NT2/D1 (cell line): ENCODE data around the gene STARD10.
"Not testable (repeated sequence)": the region's sequence is repeated elsewhere in the genome, so short reads cannot be mapped to it uniquely, and the experiment has no call there.

Experiments
- DNase-seq: peaks from one replicate; pipeline ENCODE4 v3.0.0-alpha.2; 2011; ENCODE audit warnings: low read depth, low spot score
- H3K27me3 ChIP-seq: 2 replicates; pipeline ENCODE4 v1.6.0; 2011; ENCODE audit warnings: mild to moderate bottlenecking; ENCODE audit not compliant: insufficient read length, insufficient read depth
- H3K36me3 ChIP-seq: 2 replicates; pipeline ENCODE4 v1.6.1; 2011; ENCODE audit warnings: mild to moderate bottlenecking, low read length, mixed read lengths; ENCODE audit not compliant: insufficient read depth, insufficient read length
- H3K4me1 ChIP-seq: 2 replicates; pipeline ENCODE4 v1.5.1; 2011; ENCODE audit not compliant: insufficient read depth, insufficient read length
- H3K4me3 ChIP-seq: 2 replicates; pipeline ENCODE4 v1.5.1; 2011; ENCODE audit warnings: low read depth; ENCODE audit not compliant: insufficient read length
- H3K9ac ChIP-seq: 2 replicates; pipeline ENCODE4 v1.6.0; 2011; ENCODE audit warnings: low read depth; ENCODE audit not compliant: insufficient read length
- H3K9me3 ChIP-seq: 2 replicates; pipeline ENCODE4 v1.5.1; 2011; ENCODE audit warnings: mild to moderate bottlenecking, low read length; ENCODE audit not compliant: insufficient read depth
- SUZ12 ChIP-seq: IDR thresholded peaks from 2 replicates; pipeline ENCODE4 v1.6.1; 2011; ENCODE audit not compliant: insufficient read length, insufficient read depth; ENCODE audit errors: extremely low read depth
- YY1 ChIP-seq: IDR thresholded peaks from 2 replicates; pipeline ENCODE4 v1.6.1; 2011; ENCODE audit not compliant: insufficient read length, insufficient read depth
- ZNF274 ChIP-seq: IDR thresholded peaks from 2 replicates; pipeline ENCODE4 v1.6.1; 2011; ENCODE audit warnings: mild to moderate bottlenecking, low read depth, low read length

STARD10 gene

DNA sequence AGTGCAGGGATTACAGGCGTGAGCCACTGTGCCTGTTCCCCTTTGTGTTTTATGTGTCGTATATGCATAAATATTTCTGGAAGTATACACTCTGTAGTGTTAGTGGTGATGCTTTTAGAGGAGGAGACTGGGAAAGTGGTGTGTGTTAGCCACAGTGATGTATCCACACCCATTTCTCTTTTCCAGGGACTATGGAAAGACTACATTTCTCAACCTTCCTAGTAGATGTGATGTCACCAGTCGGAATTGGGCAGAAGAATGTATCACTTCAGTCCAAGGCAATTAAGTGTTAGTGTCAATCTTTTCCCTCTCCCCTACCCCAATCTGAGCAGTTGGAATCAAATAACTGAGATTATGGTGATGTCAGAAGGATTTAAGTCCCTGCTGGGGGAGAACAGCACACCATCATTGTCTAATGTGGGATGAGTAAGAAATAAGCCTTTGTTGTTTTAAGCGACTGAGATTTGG, 14.5 kb upstream of the STARD10 start:
- no peak for DNase-seq
- TF ChIP-seq ZNF274 = no peak
- no peak for TF ChIP-seq SUZ12
- TF ChIP-seq YY1 = no peak
- no peak overlapping the region for H3K9ac ChIP-seq
- no peak overlapping the region for H3K4me3 ChIP-seq
- peaks cover 3% of the 10 kb centered on the region for H3K4me1 ChIP-seq
- H3K9me3 ChIP-seq = no peaks in the 10 kb centered on the region
- peaks cover 14% of the 10 kb centered on the region for H3K36me3 ChIP-seq
- no peaks in the 10 kb centered on the region for H3K27me3 ChIP-seq

DNA sequence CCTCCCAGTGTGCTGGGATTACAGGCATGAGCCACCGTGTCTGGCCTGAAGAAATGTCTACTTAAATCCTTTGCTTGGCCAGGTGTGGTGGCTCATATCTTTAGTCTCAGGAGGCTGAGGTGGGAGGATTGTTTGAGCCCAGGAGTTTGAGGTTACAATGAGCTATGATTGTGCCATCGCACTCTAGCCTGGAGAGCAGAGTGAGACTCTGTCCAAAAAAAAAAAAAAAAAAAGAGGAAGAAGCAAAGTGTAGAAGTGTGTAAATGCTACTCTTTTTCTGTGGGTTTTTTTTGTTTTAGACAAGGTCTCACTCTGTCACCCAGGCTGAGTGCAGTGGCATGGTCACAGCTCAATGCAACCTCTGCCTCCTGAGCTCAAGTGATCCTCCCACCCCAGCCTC, 13.9 kb upstream of the STARD10 start:
- Histone ChIP-seq H3K9me3 (no peaks in the 10 kb centered on the region), H3K4me1 (no peaks in the 10 kb centered on the region), H3K27me3 (no peaks in the 10 kb centered on the region), H3K4me3 (no peak overlapping the region), H3K36me3 (peaks cover 14% of the 10 kb centered on the region), H3K9ac (no peak overlapping the region)
- no peak for TF ChIP-seq SUZ12
- no peak for TF ChIP-seq ZNF274
- TF ChIP-seq YY1 = no peak
- DNase-seq = no peak

DNA sequence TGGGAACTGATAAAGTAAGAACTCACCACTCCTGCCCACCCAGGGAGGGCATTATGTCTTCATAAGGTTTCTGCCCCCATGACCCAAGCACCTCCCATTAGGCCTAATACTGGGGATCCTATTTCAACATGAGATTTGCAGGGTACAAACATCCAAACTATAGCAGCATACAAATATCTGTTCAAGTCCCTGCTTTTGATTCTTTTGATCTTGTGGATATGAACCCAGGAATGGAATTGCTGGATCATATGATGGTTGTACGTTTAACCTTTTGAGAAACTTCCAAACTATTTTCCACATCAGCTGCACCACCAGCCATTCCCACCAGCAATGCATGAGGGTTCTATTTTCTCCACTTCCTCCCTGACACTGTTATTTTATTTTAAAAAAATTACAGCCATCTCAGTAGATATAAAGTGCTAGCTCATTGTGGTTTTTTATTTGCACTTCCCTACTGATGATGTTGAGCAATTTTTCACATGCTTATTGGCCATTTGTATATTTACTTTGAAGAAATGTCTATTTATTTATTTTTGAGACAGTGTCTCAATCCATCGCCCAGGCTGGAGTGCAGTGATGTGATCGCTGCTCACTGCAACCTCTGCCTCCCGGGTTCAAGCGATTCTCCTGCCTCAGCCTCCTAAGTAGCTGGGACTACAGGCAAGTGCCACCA, 13.3 kb upstream of the STARD10 start:
- TF ChIP-seq SUZ12 (no peak), ZNF274 (no peak), YY1 (no peak)
- Histone ChIP-seq H3K9me3 (no peaks in the 10 kb centered on the region), H3K27me3 (no peaks in the 10 kb centered on the region), H3K4me3 (no peak overlapping the region), H3K36me3 (peaks cover 14% of the 10 kb centered on the region), H3K4me1 (no peaks in the 10 kb centered on the region), H3K9ac (no peak overlapping the region)
- DNase-seq = no peak

DNA sequence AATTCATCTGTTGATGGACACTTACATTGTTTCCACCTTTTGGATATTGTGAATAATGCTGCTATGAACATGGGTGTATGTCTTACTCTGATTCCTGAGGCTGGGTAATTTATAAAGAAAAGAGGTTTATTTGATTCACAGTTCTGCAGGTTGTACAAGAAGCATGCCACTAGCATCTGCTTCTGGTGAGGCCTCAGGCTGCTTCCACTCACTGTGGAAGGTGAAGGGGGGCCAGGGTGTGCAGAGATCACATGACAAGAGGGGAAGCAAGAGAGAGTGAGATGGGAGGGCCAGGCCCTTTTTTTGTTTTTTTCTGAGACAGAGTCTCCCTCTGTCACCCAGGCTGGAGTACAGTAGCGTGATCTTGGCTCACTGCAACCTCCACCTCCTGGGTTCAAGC, 12.5 kb upstream of the STARD10 start:
- DNase-seq, H3K9me3 ChIP-seq, H3K4me3 ChIP-seq, H3K4me1 ChIP-seq, H3K9ac ChIP-seq, H3K27me3 ChIP-seq: not testable (repeated sequence)
- peaks cover 14% of the 10 kb centered on the region for H3K36me3 ChIP-seq

DNA sequence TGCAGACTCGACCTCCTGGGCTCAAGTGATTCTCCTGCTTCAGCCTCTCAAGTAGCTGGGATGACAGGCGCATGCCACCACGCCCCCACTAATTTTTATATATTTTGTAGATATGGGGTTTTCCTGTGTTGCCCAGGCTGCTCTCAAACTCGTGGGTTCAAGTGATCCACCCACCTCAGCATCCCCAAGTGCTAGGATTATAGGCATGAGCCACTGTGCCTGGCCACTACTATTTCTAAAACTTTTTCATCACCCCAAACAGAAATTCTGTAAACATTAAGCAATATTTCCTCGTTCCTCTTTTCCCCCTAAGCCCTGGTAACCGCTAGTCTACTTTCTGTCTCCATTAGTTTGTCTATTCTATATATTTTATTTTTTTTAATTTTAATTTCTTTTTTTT, 11.4 kb upstream of the STARD10 start:
- peaks cover 11% of the 10 kb centered on the region for H3K36me3 ChIP-seq
- no peaks in the 10 kb centered on the region for H3K27me3 ChIP-seq
- no peaks in the 10 kb centered on the region for H3K9me3 ChIP-seq
- H3K4me1 ChIP-seq = no peaks in the 10 kb centered on the region
- H3K4me3 ChIP-seq = no peak overlapping the region
- H3K9ac ChIP-seq = no peak overlapping the region
- no peak for DNase-seq
- TF ChIP-seq SUZ12 (no peak), YY1 (no peak), ZNF274 (no peak)

DNA sequence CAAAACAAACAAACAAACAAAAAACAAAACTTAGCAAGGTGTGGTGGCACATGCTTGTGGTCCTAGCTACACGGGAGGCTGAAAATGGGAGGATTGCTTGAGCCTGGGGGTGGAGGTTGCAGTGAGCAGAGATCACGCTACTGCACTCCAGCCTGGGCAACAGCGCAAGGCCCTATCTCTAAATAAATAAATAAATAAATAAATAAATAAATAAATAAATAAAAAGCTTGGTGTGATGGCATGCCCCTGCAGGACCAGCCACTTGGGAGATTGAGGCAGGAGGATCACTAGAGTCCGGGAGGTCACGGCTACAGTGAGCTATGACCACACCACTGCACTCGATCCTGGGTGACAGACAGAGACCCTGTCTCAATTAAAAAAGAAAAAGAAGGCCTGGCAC, 9.0 kb upstream of the STARD10 start:
- no peak overlapping the region for H3K9ac ChIP-seq
- no peak for DNase-seq
- H3K4me1 ChIP-seq = peaks cover 3% of the 10 kb centered on the region
- H3K4me3 ChIP-seq = no peak overlapping the region
- H3K9me3 ChIP-seq = no peaks in the 10 kb centered on the region
- TF ChIP-seq YY1 = no peak
- no peaks in the 10 kb centered on the region for H3K36me3 ChIP-seq
- no peaks in the 10 kb centered on the region for H3K27me3 ChIP-seq

DNA sequence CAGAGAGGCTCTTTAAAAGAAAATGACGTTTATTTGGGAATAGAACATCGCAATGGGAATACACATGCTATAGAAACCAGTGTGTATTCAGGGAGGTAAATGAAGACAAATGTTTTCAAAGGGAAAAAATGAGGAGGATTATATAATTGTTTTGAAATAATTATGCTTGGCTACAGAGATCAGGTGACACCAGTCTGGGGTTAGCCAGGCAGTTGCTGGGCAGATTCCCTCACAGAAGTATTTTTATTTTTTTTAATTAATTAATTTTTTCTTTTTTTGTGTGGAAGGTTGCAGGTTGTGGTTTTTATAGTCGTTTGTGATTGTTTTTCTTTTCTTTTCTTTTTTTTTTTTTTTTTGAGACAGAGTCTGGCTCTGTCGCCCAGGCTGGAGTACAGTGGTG, 5.6 kb upstream of the STARD10 start:
- DNase-seq = no peak
- no peak for TF ChIP-seq ZNF274
- TF ChIP-seq SUZ12 = no peak
- TF ChIP-seq YY1 = no peak
- H3K27me3 ChIP-seq = no peaks in the 10 kb centered on the region
- no peak overlapping the region for H3K4me3 ChIP-seq
- H3K4me1 ChIP-seq = peaks cover 3% of the 10 kb centered on the region
- no peak overlapping the region for H3K9ac ChIP-seq
- no peaks in the 10 kb centered on the region for H3K9me3 ChIP-seq
- no peaks in the 10 kb centered on the region for H3K36me3 ChIP-seq

DNA sequence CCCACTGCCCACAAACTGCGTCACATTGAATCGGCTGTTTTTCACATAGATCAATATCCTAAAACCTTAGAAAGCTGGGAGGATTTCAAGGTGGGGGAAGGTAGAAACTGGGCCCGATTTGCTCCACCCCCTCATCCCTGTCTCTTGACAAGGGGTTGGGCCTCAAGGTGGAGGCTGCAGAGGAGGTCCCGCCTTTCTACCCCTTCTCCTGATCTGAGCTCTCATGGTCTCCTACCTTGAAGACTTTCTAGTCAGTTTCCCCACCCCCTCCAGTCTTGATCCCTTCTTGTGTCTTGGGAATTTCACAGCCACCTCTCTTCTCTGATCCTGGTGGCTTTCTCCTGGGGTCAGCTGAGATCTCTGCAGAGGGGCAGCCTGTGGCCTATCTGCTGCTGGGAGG, 4.5 kb upstream of the STARD10 start:
- H3K9me3 ChIP-seq = no peaks in the 10 kb centered on the region
- no peak for DNase-seq
- no peak overlapping the region for H3K4me3 ChIP-seq
- no peaks in the 10 kb centered on the region for H3K36me3 ChIP-seq
- H3K4me1 ChIP-seq = peaks cover 3% of the 10 kb centered on the region
- H3K27me3 ChIP-seq = no peaks in the 10 kb centered on the region
- H3K9ac ChIP-seq = no peak overlapping the region
- TF ChIP-seq YY1 (no peak), ZNF274 (no peak), SUZ12 (no peak)
